Activated effector memory CD4-positive, alpha-beta T cell treated with anti-CD3 and anti-CD28 coated beads, Interleukin-2, amount 50 U/mL, for 16 hours (primary cell): ENCODE results near the gene CRADD.
A peak's percentile ranks its signal among the peaks of the same experiment; 100 is the strongest.
"Not testable (repeated sequence)": the region's sequence is repeated elsewhere in the genome, so short reads cannot be mapped to it uniquely, and the experiment has no call there.

ENCODE experiments used
- DNase-seq: peaks from one replicate; pipeline ENCODE4 v3.0.0-alpha.2; 2020

CRADD gene

DNA sequence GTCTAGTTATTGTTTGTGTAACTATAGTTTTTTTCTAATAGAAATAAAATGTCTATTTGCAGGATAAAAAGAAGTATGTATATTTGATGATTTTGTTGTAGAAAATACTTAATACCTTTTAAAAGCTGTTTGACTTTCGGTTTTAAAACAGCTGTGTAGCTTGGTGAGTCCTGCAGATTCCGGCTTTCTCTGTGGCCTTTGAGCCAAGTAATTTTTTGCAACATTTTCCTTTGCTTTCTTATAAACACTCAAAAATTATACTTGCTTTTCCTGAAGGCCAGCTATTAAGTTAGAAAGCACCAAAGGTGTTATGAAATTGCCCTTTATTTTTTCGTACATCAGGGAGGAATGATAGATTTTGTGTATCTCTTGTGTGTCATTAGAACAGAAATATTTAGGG, 63.6 kb downstream of the CRADD start:
- DNase-seq = no peak

DNA sequence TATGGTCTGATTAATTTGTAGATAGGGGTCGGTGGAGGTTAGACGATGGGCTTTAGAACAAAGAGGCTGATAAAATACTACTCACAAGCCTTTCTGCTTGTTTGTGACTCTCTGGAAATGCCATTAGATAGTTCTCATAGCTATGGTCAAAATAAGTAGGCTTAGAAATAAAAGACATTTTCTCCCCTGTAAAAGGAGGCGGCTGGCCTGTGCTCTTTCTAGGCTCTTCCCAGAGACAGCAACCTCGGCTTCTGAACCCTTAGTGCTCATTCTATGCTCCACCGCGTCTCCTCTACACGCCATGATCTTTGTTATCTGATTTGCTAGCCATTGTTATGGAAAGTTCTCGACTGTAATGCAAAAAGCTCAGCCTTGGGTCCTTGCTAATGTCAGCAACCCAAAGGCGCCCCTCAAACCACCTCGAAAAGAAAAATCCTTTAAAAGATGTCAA, 64.5 kb downstream of the CRADD start:
- DNase-seq = no peak

DNA sequence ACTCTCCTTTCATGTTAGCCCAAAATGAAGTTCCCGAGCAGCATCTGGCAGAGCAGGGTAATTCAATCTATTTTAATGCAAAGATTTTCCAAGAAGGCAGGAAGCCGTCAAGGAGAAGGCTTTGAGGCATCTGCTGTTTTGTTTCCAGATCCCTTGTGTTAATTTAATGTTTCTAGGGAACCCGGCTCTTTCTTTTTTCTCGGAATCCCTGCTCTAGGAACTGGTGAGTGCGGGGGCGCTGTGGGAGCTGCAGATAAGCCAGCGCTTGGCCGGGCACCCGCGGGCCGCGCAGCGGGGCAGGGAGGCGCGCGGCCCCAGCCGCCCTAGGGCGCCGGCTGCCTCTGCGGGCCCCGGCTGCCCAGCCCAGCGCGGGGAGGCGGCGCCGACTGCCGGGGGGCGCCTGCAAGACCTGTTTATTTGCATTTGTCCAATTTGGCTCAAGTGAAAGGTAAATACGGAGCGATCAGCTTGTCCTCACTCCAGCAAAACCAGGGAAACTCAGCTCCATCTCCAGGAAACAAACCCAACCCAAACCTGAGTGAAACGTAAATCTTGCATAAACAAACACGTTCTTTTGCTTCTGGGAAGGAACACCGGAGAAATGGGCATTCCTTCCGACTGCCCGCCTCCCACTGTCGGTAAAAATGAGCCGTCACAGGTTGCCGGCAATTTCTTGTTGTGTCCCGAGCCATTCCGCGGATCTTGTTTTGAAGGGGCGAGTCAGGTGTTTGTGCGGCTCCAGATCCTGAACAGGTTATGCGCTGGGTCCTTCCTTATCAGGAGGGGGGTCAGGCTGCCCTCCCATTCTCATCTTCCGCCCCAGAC, 65.1 kb downstream of the CRADD start:
- peak; percentile 84 for DNase-seq

DNA sequence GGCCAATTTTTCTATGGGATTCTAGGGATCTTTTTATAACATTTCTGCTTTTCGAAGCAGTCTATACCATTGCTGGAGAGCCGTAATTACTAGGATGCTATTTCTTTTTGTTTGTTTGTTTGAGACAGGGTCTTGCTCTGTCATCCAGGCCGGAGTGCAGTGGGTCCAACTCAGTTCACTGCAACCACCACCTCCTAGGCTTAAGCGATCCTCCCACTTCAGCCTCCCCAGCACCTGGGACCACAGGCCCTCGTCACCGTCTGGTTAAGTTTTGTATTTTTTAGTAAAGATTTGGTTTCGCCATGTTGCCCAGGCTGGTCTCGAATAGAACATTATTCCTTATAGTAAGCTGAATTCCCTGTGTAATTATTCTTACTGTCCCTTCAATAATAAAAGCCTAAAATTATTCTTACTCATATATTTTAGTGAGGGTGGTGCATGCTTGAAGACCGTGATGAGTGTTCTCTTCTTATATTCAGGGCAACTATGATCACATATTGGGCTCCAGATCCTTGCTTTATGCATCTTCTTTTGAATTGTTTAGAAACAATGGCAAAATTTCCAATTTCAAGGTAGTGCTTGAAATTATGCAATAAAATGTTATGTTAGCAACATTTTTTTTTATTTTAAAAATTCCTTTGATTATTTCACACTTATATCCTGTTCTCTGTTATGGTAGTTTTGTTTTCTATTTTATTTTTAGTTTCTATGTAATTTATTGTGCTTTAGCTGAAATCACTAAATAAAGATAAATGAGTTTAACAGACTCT, 66.2 kb downstream of the CRADD start:
- DNase-seq = no peak

DNA sequence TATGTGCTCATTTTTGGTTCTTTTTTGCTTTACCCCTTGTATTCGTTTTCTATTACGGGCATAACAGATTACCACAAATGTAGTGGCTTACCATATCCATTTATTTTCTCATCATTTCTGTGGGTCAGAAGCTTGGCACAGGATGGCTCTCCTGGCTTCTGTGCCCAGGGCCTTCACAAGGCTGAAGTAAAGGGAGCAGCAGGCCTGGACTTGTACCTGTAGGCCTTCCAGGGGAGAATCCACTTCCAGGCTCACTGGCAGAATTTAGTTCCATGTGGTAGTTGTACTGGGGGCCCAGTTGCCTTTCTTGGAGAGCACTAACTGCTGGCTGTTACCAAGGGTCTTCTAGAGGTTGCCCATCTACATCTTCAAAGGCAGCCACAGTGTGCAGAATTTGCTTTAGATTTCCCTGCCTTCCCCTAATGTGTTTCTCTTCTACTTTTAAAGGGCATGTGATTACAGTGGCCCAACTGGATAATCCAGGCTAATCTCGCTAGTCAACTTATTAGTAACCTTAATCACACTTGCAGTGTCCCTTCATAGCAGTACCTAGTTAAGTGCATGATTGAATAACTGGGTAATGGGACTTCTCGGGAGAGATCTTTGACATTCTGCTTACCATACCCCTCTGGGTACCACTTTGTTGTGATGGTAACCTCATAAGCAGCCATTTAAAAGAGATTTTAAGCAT, 67.0 kb downstream of the CRADD start:
- DNase-seq = no peak

DNA sequence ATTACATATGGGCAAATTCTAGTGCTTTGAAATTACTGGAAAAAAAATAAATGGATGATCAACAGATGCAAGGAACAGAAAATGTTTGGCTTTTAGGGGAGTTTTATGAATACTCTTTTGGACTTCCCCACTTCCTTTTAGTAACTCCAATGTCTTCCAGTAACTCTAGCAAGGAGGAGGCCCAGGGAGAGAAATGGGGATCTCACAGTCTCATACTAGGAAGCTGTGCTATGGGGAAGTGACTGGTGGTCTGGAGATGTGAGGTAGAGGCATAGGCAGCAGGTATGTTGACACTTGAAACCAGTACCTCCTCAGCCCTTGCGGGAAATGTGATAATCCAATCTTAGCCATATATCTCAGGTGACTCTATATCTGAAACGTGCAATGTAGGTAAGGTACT, 68.1 kb downstream of the CRADD start:
- DNase-seq = no peak

DNA sequence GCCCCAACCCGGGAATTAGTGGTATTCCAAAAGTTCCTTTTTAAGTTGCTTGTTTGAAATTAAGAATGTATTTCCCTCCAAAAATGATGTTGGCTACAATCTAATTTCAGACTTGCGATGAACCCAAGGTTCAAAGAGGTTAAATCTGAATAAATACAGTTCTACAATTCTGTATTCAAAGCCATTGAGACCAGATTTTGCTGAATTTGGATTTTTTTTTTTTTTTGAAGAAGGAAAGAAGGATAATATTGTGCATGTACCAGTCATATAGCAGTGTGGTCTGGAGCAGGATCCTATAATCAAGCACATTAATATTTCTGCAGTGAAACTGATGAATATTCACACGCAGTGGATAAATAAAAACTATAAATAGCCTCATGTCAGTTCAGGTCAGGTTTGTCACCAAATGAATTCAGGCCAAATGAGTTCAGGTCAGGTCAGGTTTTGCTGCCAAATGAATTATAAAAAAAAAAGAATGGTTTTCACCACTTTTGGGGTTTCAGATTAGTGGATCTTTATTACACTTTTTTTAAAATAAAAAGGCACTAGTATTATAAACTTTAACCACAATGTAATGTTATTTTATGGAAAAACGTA, 69.5 kb downstream of the CRADD start:
- no peak for DNase-seq

DNA sequence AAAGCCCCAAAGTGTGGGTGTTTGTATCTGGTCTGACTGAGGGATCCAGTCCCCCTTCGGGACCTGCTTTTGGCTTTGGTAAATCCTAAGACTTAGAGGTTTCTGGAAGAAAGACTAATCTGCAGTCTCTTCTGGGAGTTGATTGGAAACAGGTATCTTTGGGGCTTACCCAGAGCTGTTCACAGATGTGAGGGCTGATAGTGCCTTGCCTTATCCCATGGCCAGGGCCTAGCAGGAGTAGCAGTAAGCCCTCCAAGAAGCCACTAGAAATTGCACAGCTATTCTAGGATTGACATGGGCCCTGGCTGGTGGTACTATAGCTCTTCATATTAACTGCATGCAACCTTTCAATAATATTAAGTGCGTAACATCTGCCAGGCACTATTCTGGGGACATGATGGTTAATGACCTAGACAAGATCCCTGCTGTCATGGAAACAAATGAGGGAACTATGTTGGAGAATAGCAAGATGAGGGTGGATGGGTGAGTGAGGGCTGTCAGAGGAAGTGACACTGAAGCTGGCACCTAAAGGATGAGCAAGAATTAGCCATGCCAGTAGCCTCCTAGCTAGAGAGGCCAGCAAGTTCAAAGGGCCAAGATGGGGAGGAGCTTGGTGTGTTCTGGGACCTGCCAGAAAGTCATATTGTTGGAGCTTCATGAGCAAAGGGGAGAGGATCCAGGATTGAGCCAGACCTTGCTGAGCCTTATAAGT, 71.7 kb downstream of the CRADD start:
- no peak for DNase-seq

DNA sequence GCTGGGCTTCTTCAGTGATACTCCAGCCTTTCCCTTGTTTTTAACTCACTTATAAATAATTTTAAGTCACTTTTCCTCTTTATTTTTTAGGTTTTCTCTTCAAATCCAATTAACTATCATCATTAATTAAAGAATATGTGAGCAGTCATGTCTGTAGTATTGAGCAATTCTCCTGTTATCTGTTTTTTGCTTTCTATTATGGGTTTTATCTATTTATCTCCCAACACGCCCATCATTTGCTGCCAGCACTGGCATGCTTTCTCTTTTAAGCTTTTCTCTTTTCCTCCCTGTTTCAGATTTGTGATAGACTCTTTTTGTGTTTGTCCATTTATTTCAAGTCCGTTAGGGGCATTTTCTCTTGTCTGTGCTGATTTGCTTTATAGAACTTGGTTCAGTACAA, 72.3 kb downstream of the CRADD start:
- DNase-seq = no peak

DNA sequence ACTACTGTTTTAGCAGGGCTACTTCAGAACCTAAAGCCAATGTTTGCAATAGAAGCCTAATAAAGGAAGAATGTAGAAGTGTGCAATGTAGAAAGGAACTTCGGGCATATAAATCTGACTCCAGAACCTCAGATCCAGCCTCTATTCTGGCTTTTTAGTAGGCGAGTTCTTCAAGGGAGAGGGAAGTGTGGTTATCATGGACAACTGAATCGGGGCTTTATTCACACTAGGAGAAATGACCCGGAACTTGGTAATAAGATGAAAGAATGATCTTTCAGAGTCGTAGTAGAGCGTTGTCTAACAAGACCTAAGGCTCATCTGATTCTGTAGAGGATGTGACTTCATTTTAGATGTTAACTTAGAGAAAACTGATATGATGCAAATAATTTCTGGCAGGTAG, 72.9 kb downstream of the CRADD start:
- no peak for DNase-seq

DNA sequence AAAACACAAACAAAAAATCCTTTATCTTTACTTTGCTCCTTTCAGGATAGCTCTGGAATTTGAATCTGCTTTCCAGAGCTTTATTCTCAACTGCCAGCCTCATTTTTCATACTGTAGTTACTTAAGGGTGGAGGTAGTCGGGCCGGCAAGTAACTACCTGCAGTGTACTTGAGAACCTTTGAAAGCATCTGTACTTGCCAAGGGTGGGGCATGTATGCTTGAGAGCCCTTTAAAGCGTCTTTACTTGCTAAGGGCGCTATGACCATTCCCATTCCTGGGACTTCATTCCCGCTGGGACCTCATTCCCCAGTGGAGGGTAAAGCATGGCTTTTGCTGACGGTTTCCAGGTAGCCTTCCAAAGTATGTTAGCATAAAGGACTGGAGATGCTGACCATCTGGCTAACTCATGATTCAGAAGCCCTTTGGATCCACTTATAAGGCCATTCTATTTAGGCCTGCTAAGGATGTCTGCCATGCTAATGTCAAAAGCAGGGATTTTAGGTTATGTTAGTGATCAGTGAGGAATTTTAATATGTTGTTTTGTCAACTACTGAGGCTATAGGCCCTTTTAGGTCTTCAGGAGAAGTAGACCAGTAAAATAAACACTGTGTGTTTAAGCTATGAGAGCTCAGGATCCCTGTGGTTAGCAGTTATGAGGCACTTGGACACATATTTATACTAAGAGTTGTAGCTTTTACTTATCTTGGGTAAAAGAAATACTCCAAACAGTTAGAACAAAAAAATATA, 74.9 kb downstream of the CRADD start:
- DNase-seq = no peak

DNA sequence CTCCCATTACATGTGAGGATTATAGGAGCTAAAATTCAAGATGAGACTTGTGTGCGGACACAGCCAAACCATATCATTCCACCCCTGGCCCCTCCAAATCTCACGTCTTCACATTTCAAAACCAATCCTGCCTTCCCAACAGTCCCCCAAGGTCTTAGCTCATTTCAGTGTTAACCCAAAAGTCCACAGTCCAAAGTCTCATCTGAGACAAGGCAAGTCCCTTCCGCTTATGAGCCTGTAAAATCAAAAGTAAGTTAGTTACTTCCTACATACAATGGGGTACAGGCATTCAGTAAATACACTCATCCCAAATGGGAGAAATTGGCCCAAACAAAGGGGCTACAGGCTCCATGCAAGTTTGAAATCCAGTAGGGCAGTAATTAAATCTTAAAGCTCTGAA, 76.1 kb downstream of the CRADD start:
- no peak for DNase-seq

DNA sequence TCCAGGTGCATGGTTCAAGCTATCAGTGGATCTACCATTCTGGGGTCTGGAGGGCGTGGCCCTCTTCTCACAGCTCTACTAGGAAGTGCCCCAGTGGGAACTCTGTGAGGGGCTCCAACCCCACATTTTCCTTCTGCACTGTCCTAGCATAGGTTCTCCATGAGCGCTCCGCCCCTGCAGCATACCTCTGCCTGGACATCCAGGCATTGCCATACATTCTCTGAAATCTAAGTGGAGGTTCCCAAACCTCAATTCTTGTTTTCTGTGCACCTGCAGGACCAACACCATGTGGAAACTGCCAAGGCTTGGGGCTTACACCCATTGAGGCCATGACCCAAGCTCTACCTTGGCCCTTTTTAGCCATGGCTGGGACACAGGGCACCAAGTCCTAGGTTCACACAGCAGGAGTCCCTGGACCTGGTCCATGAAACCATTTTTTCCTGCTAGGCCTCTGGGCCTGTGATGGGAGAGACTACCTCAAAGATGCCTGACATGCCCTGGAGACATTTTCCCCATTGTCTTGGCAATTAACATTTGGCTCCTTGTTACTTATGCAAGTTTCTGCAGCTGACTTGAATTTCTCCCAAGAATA, 76.8 kb downstream of the CRADD start:
- no peak for DNase-seq

DNA sequence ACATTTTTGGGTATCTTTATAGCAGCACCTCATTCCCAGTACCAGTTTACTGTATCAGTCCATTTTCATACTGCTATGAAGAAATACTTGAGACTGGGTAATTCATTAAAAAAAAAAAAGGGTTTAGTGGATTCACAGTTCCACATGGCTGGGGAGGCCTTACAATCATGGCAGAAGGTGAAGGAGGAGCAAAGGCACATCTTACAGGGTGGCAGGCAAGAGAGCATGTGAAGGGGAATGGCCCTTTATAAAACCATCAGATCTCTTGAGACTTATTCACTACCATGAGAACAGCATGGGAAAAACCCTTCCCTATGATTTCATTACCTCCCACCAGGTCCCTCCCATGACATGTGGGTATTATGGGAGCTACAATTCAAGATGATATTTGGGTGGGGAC, 77.7 kb downstream of the CRADD start:
- DNase-seq = not testable (repeated sequence)

DNA sequence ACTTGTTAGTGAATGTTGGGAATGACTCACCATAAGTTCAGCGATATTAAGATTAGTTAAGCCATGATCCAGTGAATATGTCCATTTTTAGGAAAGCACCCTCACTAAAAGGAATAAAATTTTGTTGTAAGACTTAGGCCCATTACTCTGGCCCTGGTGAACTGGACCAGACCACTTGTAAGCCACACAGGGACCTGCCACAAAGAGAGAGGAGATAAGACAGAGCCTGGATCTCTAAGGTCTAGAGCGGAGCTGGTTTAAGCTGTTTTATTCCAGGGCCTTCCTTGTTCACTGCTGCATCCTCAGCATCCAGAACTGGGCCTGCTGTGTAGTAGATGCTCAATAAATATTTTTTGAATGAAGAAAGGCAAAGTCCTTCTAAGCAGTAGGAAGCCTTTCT, 79.1 kb downstream of the CRADD start:
- no peak for DNase-seq

DNA sequence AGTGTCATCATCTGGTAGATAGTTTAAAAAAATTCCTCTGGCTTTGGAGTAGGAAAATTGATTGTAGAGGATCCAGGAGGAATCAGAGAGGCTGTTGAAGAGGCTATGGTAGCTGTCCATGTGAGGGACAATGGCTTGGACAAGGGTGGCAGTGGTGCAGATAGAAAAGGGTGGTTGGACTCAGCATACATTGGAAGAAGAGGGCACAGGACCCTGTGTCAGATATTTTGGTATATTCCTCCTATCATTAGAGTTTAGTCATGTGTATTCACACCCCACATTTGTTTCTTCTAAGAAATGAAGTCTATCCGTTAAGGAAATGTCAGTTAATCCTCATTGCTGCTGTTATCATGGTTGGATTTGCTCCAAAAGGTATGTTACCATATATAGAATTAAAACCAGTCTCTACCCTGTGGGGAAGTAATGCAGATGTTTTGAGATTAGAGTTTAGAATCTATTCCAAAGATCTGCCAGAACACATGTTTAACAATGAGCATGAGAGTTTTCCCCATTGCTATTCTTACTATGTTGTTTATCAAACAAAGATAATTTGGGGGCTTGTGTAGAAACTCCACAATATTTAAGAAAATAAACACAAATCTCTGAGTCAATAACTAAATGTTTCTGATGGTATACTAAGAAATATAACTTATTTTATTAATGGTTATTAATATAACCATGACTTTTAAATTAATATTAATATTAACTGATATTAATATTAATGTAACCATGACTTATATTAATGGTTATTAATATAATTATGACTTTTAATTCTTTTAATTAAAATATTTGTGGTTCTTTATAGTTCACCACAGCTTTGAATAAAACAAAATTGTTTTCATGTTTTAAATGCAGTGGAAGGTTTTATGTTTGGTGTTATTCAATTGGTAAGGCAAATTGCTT, 80.9 kb downstream of the CRADD start:
- no peak for DNase-seq

DNA sequence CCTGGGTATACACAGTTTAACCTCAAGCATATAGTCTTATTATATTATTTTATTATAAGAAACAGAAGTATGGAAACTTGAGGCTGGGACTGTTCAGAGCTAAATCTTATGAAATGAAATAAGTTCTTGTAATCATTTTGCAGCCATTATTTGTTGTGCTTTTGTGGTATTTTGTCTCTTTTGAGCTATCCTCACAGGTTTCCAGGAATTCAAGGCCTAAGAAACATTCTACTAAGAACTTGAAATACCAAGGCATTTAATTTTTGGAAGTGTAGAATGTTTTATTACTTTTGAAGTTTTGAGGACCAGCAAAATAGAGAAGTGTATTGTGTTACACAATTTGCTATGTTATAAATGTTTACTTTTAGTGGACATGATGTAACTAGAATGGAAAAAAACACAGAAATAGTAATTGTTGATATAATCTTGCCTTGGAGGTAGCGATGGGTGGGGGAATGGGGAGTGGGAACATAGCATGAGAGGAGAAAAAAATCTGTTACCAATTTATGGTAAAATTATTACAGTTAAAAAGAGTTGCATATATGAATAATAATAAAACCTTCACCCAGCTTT, 81.7 kb downstream of the CRADD start:
- no peak for DNase-seq

DNA sequence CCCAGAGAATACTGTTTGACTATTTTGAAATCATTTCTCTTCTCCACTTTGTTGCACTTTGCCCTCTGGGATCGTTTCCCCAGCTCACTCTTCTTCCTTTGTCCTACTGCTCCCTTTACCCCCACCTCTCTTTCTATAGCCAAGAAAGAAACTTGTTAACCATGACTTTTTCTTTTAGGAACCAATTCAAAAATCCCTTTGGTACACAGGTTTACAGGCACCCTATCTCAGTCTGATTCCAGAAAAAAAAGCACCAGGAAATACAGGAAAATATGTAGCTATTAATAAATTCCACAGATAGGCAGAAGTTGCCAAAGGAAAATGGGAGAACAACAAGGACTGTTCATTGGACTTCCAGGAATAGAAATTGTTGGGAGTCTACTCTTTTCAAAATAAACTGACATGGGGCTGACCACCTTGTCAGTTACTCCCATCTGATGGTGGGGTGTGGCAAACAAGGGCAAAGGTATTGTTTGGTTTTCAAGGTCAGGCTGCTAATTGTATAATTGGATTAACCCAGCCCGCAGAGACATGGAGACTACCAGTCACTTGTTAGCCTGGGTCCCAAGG, 82.4 kb downstream of the CRADD start:
- DNase-seq = no peak

DNA sequence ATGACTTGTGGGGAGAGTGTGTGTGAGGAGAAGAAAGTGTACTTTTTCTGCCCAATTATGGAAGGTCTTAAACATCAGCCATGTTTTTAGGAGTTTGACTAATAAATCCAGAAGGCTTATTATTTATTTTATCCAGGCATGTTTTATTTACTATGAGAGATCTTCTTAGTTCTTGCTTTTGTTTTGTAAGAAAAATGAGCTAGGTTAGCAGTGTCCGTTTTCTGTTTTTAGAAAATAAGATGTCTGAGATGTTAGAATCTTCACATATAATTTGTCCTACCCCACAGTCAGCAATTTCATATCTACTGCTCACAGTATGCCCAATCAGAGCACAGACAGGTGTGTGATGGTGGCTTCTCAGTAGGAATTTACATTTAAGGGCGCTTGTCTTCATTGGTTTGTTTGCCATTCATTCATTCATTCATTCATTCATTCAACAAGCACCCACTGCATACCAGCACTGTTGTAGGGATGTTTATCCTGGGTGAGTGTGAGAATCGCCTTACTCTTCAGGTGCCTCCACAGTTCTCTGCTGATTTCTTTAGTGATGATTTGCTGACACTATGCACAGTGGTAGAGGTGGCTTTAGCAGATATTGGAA, 83.2 kb downstream of the CRADD start:
- no peak for DNase-seq
